ENCODE measurements around the gene LRRC4C. TPM values are rescaled to one million over a fixed set of nuclear protein-coding genes. Genes with fewer than 3 reads are reported as not detected.
A peak's percentile ranks its signal among the peaks of the same experiment; 100 is the strongest.

Gene LRRC4C
- total RNA-seq, 1 donor from 2014 or later = 0.41 TPM

GRCh38 chr11:40290171-40290631 is 1169.3 kb downstream of the LRRC4C start:
- DNase-seq = no peak
- no peaks in the 10 kb centered on the region for H3K9me3 ChIP-seq (replicated peaks)
- intact Hi-C loops (cut with micrococcal nuclease) = no loop called here
- TF ChIP-seq CTCF (IDR thresholded peaks at IDR 0.05; ENCODE audit: borderline replicate concordance) = no peak
- peaks cover 10% of the 10 kb centered on the region for H3K4me1 ChIP-seq
- peak overlapping the region; percentile 68 for H3K4me3 ChIP-seq
- H3K27ac ChIP-seq (replicated peaks) = no peak overlapping the region
- peaks cover 43% of the 10 kb centered on the region for H3K27me3 ChIP-seq (ENCODE audit: low read depth)
- H3K36me3 ChIP-seq = no peaks in the 10 kb centered on the region

GRCh38 chr11:40289370-40289769 is 1170.1 kb downstream of the LRRC4C start:
- Histone ChIP-seq H3K9me3 (replicated peaks) (no peaks in the 10 kb centered on the region), H3K4me3 (no peak overlapping the region), H3K4me1 (peaks cover 10% of the 10 kb centered on the region), H3K27me3 (ENCODE audit: low read depth) (peaks cover 35% of the 10 kb centered on the region), H3K36me3 (no peaks in the 10 kb centered on the region), H3K27ac (replicated peaks) (no peak overlapping the region)
- no peak for TF ChIP-seq CTCF (IDR thresholded peaks at IDR 0.05; ENCODE audit: borderline replicate concordance)
- intact Hi-C loops (cut with micrococcal nuclease) = no loop called here
- DNase-seq = no peak

- Histone ChIP-seq H3K36me3 (no peaks in the 10 kb centered on the region), H3K4me1 (peaks cover 1% of the 10 kb centered on the region), H3K27me3 (ENCODE audit: low read depth) (peaks cover 23% of the 10 kb centered on the region), H3K4me3 (no peak overlapping the region), H3K27ac (replicated peaks) (no peak overlapping the region), H3K9me3 (replicated peaks) (no peaks in the 10 kb centered on the region)
- intact Hi-C loops (cut with micrococcal nuclease) = no loop called here
- TF ChIP-seq CTCF (IDR thresholded peaks at IDR 0.05; ENCODE audit: borderline replicate concordance) = no peak
- DNase-seq = no peak
Measured at GRCh38 chr11:40287916-40288803, 1171.3 kb downstream of the LRRC4C start.

GRCh38 chr11:40286137-40286536 is 1173.3 kb downstream of the LRRC4C start:
- H3K27ac ChIP-seq (replicated peaks) = no peak overlapping the region
- TF ChIP-seq CTCF (IDR thresholded peaks at IDR 0.05; ENCODE audit: borderline replicate concordance) = no peak
- H3K4me1 ChIP-seq = no peaks in the 10 kb centered on the region
- no peaks in the 10 kb centered on the region for H3K36me3 ChIP-seq
- H3K27me3 ChIP-seq (ENCODE audit: low read depth) = peaks cover 3% of the 10 kb centered on the region
- H3K9me3 ChIP-seq (replicated peaks) = no peaks in the 10 kb centered on the region
- intact Hi-C loops (cut with micrococcal nuclease) = no loop called here
- no peak overlapping the region for H3K4me3 ChIP-seq
- DNase-seq = no peak

- Histone ChIP-seq H3K36me3 (no peaks in the 10 kb centered on the region), H3K4me1 (no peaks in the 10 kb centered on the region), H3K27ac (replicated peaks) (no peak overlapping the region), H3K9me3 (replicated peaks) (no peaks in the 10 kb centered on the region), H3K4me3 (no peak overlapping the region), H3K27me3 (ENCODE audit: low read depth) (no peaks in the 10 kb centered on the region)
- DNase-seq = no peak
- intact Hi-C loops (cut with micrococcal nuclease) = no loop called here
- TF ChIP-seq CTCF (IDR thresholded peaks at IDR 0.05; ENCODE audit: borderline replicate concordance) = no peak
Measured at GRCh38 chr11:40285558-40285957, 1173.9 kb downstream of the LRRC4C start.

All from left ventricle myocardium inferior (tissue), 1 donor.